ENCODE data around the gene SPHK2.

The SPHK2 gene

GRCh38 chr19:48603449-48603848 lies 15.9 kb upstream of the SPHK2 start:
- Histone ChIP-seq H3K4me1 (ENCODE audit: control insufficient read depth in 2 of 2, insufficient read depth in 2 of 2, low read length in 2 of 2) (peaks cover 8 to 11% of the 10 kb centered on the region in 2 donors), H3K27ac (ENCODE audit: low read depth in 2 of 2, low read length in 2 of 2) (peak overlapping the region in 1 of 2 donors; percentile 5), H3K4me3 (ENCODE audit: low read length in 2 of 2) (no peak overlapping the region), H3K27me3 (ENCODE audit: control insufficient read depth in 2 of 2, insufficient read depth in 2 of 2, low read length in 2 of 2) (no peaks in the 10 kb centered on the region), H3K36me3 (ENCODE audit: control insufficient read depth in 2 of 2, insufficient read depth in 2 of 2, low read length in 2 of 2) (peaks cover 4 to 11% of the 10 kb centered on the region in 2 donors), H3K9me3 (ENCODE audit: control insufficient read depth in 2 of 2, low read length in 2 of 2) (no peaks in the 10 kb centered on the region), H3K9ac (ENCODE audit: low read depth in 1 of 2, low read length in 2 of 2) (peak overlapping the region in 1 of 2 donors; percentile 26)

- Histone ChIP-seq H3K4me1 (ENCODE audit: control insufficient read depth in 2 of 2, insufficient read depth in 2 of 2, low read length in 2 of 2) (peaks cover 9 to 11% of the 10 kb centered on the region in 2 donors), H3K9ac (ENCODE audit: low read depth in 1 of 2, low read length in 2 of 2) (no peak overlapping the region), H3K9me3 (ENCODE audit: control insufficient read depth in 2 of 2, low read length in 2 of 2) (no peaks in the 10 kb centered on the region), H3K27ac (ENCODE audit: low read depth in 2 of 2, low read length in 2 of 2) (no peak overlapping the region), H3K27me3 (ENCODE audit: control insufficient read depth in 2 of 2, insufficient read depth in 2 of 2, low read length in 2 of 2) (no peaks in the 10 kb centered on the region), H3K4me3 (ENCODE audit: low read length in 2 of 2) (no peak overlapping the region), H3K36me3 (ENCODE audit: control insufficient read depth in 2 of 2, insufficient read depth in 2 of 2, low read length in 2 of 2) (peaks cover 4 to 11% of the 10 kb centered on the region in 2 donors)
These were observed 15.5 kb upstream of the SPHK2 start for GRCh38 chr19:48603850-48604249.

- no peak within 1 kb of the TSS for H3K4me3 ChIP-seq (ENCODE audit: low read length in 2 of 2)
- no peaks in the 10 kb centered on the region for H3K9me3 ChIP-seq (ENCODE audit: control insufficient read depth in 2 of 2, low read length in 2 of 2)
- no peaks in the 10 kb centered on the region for H3K27me3 ChIP-seq (ENCODE audit: control insufficient read depth in 2 of 2, insufficient read depth in 2 of 2, low read length in 2 of 2)
- H3K4me1 ChIP-seq (ENCODE audit: control insufficient read depth in 2 of 2, insufficient read depth in 2 of 2, low read length in 2 of 2), result peaks cover 12% of the 10 kb centered on the region in 2 donors
- H3K9ac ChIP-seq (ENCODE audit: low read depth in 1 of 2, low read length in 2 of 2), result no peak within 1 kb of the TSS
- peaks cover 11 to 15% of the 10 kb centered on the region in 2 donors for H3K36me3 ChIP-seq (ENCODE audit: control insufficient read depth in 2 of 2, insufficient read depth in 2 of 2, low read length in 2 of 2)
- no peak within 1 kb of the TSS for H3K27ac ChIP-seq (ENCODE audit: low read depth in 2 of 2, low read length in 2 of 2)
These were observed 12.6 kb upstream of the SPHK2 start, which contains the start of gene SPACA4 for GRCh38 chr19:48606463-48607358. Gene SPACA4 (plus strand): TSS chr19:48606742. CDS start chr19:48606979, 237 bp downstream.

GRCh38 chr19:48607359-48607755 lies 11.9 kb upstream of the SPHK2 start:
- Histone ChIP-seq H3K9me3 (ENCODE audit: control insufficient read depth in 2 of 2, low read length in 2 of 2) (no peaks in the 10 kb centered on the region), H3K27me3 (ENCODE audit: control insufficient read depth in 2 of 2, insufficient read depth in 2 of 2, low read length in 2 of 2) (no peaks in the 10 kb centered on the region), H3K4me1 (ENCODE audit: control insufficient read depth in 2 of 2, insufficient read depth in 2 of 2, low read length in 2 of 2) (peaks cover 13 to 15% of the 10 kb centered on the region in 2 donors), H3K27ac (ENCODE audit: low read depth in 2 of 2, low read length in 2 of 2) (no peak overlapping the region), H3K36me3 (ENCODE audit: control insufficient read depth in 2 of 2, insufficient read depth in 2 of 2, low read length in 2 of 2) (peaks cover 12 to 15% of the 10 kb centered on the region in 2 donors), H3K9ac (ENCODE audit: low read depth in 1 of 2, low read length in 2 of 2) (no peak overlapping the region), H3K4me3 (ENCODE audit: low read length in 2 of 2) (no peak overlapping the region)

GRCh38 chr19:48608798-48609263 lies 10.5 kb upstream of the SPHK2 start:
- Histone ChIP-seq H3K4me1 (ENCODE audit: control insufficient read depth in 2 of 2, insufficient read depth in 2 of 2, low read length in 2 of 2) (peaks cover 10 to 16% of the 10 kb centered on the region in 2 donors), H3K9ac (ENCODE audit: low read depth in 1 of 2, low read length in 2 of 2) (peak overlapping the region; percentile 34 to 41), H3K27ac (ENCODE audit: low read depth in 2 of 2, low read length in 2 of 2) (no peak overlapping the region), H3K9me3 (ENCODE audit: control insufficient read depth in 2 of 2, low read length in 2 of 2) (no peaks in the 10 kb centered on the region), H3K36me3 (ENCODE audit: control insufficient read depth in 2 of 2, insufficient read depth in 2 of 2, low read length in 2 of 2) (peaks cover 10 to 13% of the 10 kb centered on the region in 2 donors), H3K4me3 (ENCODE audit: low read length in 2 of 2) (peak overlapping the region in 1 of 2 donors; percentile 3), H3K27me3 (ENCODE audit: control insufficient read depth in 2 of 2, insufficient read depth in 2 of 2, low read length in 2 of 2) (no peaks in the 10 kb centered on the region)

GRCh38 chr19:48609571-48610108 lies 9.7 kb upstream of the SPHK2 start:
- no peak overlapping the region for H3K27ac ChIP-seq (ENCODE audit: low read depth in 2 of 2, low read length in 2 of 2)
- no peak overlapping the region for H3K9ac ChIP-seq (ENCODE audit: low read depth in 1 of 2, low read length in 2 of 2)
- H3K36me3 ChIP-seq (ENCODE audit: control insufficient read depth in 2 of 2, insufficient read depth in 2 of 2, low read length in 2 of 2), result peaks cover 10 to 13% of the 10 kb centered on the region in 2 donors
- no peak overlapping the region for H3K4me3 ChIP-seq (ENCODE audit: low read length in 2 of 2)
- no peaks in the 10 kb centered on the region for H3K27me3 ChIP-seq (ENCODE audit: control insufficient read depth in 2 of 2, insufficient read depth in 2 of 2, low read length in 2 of 2)
- H3K4me1 ChIP-seq (ENCODE audit: control insufficient read depth in 2 of 2, insufficient read depth in 2 of 2, low read length in 2 of 2), result peaks cover 13 to 17% of the 10 kb centered on the region in 2 donors
- H3K9me3 ChIP-seq (ENCODE audit: control insufficient read depth in 2 of 2, low read length in 2 of 2), result no peaks in the 10 kb centered on the region

GRCh38 chr19:48611872-48612271 lies 7.4 kb upstream of the SPHK2 start:
- Histone ChIP-seq H3K9me3 (ENCODE audit: control insufficient read depth in 2 of 2, low read length in 2 of 2) (no peaks in the 10 kb centered on the region), H3K27me3 (ENCODE audit: control insufficient read depth in 2 of 2, insufficient read depth in 2 of 2, low read length in 2 of 2) (no peaks in the 10 kb centered on the region), H3K4me3 (ENCODE audit: low read length in 2 of 2) (no peak overlapping the region), H3K4me1 (ENCODE audit: control insufficient read depth in 2 of 2, insufficient read depth in 2 of 2, low read length in 2 of 2) (peaks cover 32 to 33% of the 10 kb centered on the region in 2 donors), H3K36me3 (ENCODE audit: control insufficient read depth in 2 of 2, insufficient read depth in 2 of 2, low read length in 2 of 2) (peaks cover 24 to 29% of the 10 kb centered on the region in 2 donors), H3K9ac (ENCODE audit: low read depth in 1 of 2, low read length in 2 of 2) (no peak overlapping the region), H3K27ac (ENCODE audit: low read depth in 2 of 2, low read length in 2 of 2) (no peak overlapping the region)

- peak overlapping the region; percentile 95 to 99 for H3K9ac ChIP-seq (ENCODE audit: low read depth in 1 of 2, low read length in 2 of 2)
- H3K27me3 ChIP-seq (ENCODE audit: control insufficient read depth in 2 of 2, insufficient read depth in 2 of 2, low read length in 2 of 2), result no peaks in the 10 kb centered on the region
- no peaks in the 10 kb centered on the region for H3K9me3 ChIP-seq (ENCODE audit: control insufficient read depth in 2 of 2, low read length in 2 of 2)
- H3K4me3 ChIP-seq (ENCODE audit: low read length in 2 of 2), result peak overlapping the region; percentile 71 to 81
- peaks cover 28 to 36% of the 10 kb centered on the region in 2 donors for H3K36me3 ChIP-seq (ENCODE audit: control insufficient read depth in 2 of 2, insufficient read depth in 2 of 2, low read length in 2 of 2)
- H3K4me1 ChIP-seq (ENCODE audit: control insufficient read depth in 2 of 2, insufficient read depth in 2 of 2, low read length in 2 of 2), result peaks cover 46 to 47% of the 10 kb centered on the region in 2 donors
- H3K27ac ChIP-seq (ENCODE audit: low read depth in 2 of 2, low read length in 2 of 2), result peak overlapping the region; percentile 95 to 97
These were observed 6.1 kb upstream of the SPHK2 start for GRCh38 chr19:48613024-48613851.

- Histone ChIP-seq H3K4me1 (ENCODE audit: control insufficient read depth in 2 of 2, insufficient read depth in 2 of 2, low read length in 2 of 2) (peaks cover 46 to 47% of the 10 kb centered on the region in 2 donors), H3K9ac (ENCODE audit: low read depth in 1 of 2, low read length in 2 of 2) (peak overlapping the region; percentile 95 to 99), H3K27me3 (ENCODE audit: control insufficient read depth in 2 of 2, insufficient read depth in 2 of 2, low read length in 2 of 2) (no peaks in the 10 kb centered on the region), H3K36me3 (ENCODE audit: control insufficient read depth in 2 of 2, insufficient read depth in 2 of 2, low read length in 2 of 2) (peaks cover 28 to 36% of the 10 kb centered on the region in 2 donors), H3K27ac (ENCODE audit: low read depth in 2 of 2, low read length in 2 of 2) (peak overlapping the region; percentile 95 to 97), H3K4me3 (ENCODE audit: low read length in 2 of 2) (peak overlapping the region; percentile 71 to 81), H3K9me3 (ENCODE audit: control insufficient read depth in 2 of 2, low read length in 2 of 2) (no peaks in the 10 kb centered on the region)
These were observed 5.4 kb upstream of the SPHK2 start for GRCh38 chr19:48613852-48614435.
